Stimulated activated CD4-positive, alpha-beta T cell treated with anti-CD3 and anti-CD28 coated beads, Interleukin-1b, Interleukin-23, amount 100 ng/mL, for 4 hours (primary cell): ENCODE measurements around the gene PLEKHA8.

ENCODE experiments used
- DNase-seq, 2 donors: peaks; one replicate each; pipeline ENCODE4 v3.0.0-alpha.2; 2020; ENCODE audit warnings: low read depth in 2 of 2

PLEKHA8 gene

GRCh38 chr7:30028216-30028748 lies at the start of gene PLEKHA8:
Gene PLEKHA8, plus strand, starts transcription at chr7:30028412. Its CDS starts 351 bp downstream, at chr7:30028763.
- DNase-seq = peak; percentile 81 to 87

GRCh38 chr7:29980151-29980550 lies 48.1 kb upstream of the PLEKHA8 start:
- no peak for DNase-seq

GRCh38 chr7:29987083-29987482 lies 41.1 kb upstream of the PLEKHA8 start:
- no peak for DNase-seq

GRCh38 chr7:29987811-29988317 lies 40.3 kb upstream of the PLEKHA8 start:
- DNase-seq = no peak

GRCh38 chr7:29988424-29989256 lies 39.6 kb upstream of the PLEKHA8 start:
- DNase-seq = peak in 1 of 2 donors; percentile 11

GRCh38 chr7:29989257-29989995 lies 38.8 kb upstream of the PLEKHA8 start, which contains the start of gene SCRN1:
Gene SCRN1, minus strand, starts transcription at chr7:29989801. Its CDS starts 20,734 bp downstream, at chr7:29969067.
- DNase-seq = peak in 1 of 2 donors; percentile 13

- no peak for DNase-seq
These were observed 37.3 kb upstream of the PLEKHA8 start for GRCh38 chr7:29990931-29991330.

- DNase-seq = no peak
These were observed 36.3 kb upstream of the PLEKHA8 start for GRCh38 chr7:29991937-29992336.

- no peak for DNase-seq
These were observed 35.1 kb upstream of the PLEKHA8 start for GRCh38 chr7:29993140-29993539.

GRCh38 chr7:29995652-29996051 lies 32.6 kb upstream of the PLEKHA8 start:
- DNase-seq = no peak

GRCh38 chr7:29996321-29996720 lies 31.9 kb upstream of the PLEKHA8 start:
- no peak for DNase-seq

GRCh38 chr7:29998489-29998888 lies 29.7 kb upstream of the PLEKHA8 start:
- no peak for DNase-seq

- no peak for DNase-seq
These were observed 26.2 kb upstream of the PLEKHA8 start for GRCh38 chr7:30001998-30002397.

GRCh38 chr7:30003098-30003497 lies 25.1 kb upstream of the PLEKHA8 start:
- no peak for DNase-seq

GRCh38 chr7:30005464-30005863 lies 22.7 kb upstream of the PLEKHA8 start:
- no peak for DNase-seq

- no peak for DNase-seq
These were observed 18.2 kb upstream of the PLEKHA8 start for GRCh38 chr7:30010021-30010420.

- DNase-seq = no peak
These were observed 15.5 kb upstream of the PLEKHA8 start for GRCh38 chr7:30012757-30013156.

GRCh38 chr7:30018451-30018850 lies 9.8 kb upstream of the PLEKHA8 start:
- DNase-seq = no peak

- no peak for DNase-seq
These were observed 8.8 kb upstream of the PLEKHA8 start for GRCh38 chr7:30019387-30019786.

GRCh38 chr7:30019960-30020359 lies 8.3 kb upstream of the PLEKHA8 start:
- DNase-seq = no peak

GRCh38 chr7:30020535-30020934 lies 7.7 kb upstream of the PLEKHA8 start:
- no peak for DNase-seq

GRCh38 chr7:30022991-30023390 lies 5.2 kb upstream of the PLEKHA8 start:
- no peak for DNase-seq
